Subcutaneous adipose tissue (tissue), 4 donors: ENCODE measurements around the gene RNH1. TPM values are rescaled to one million over a fixed set of nuclear protein-coding genes. Genes with fewer than 3 reads are reported as not detected.

ENCODE experiments used
- total RNA-seq, 4 donors: library from RNA; depleted of rRNA; stranded (reverse); fragments of >200 nt; gene quantifications; one replicate each; pipeline ENCODE4 v1.1.0, GENCODE V29; 2016
- TF ChIP-seq, protein P1 (sequence below): fragments of 450-650 bp; IDR thresholded peaks from one replicate; pipeline ENCODE4 v1.5.1; 2016; ENCODE audit warnings: low read depth, mild to moderate bottlenecking, control low read depth, antibody characterized with exemption, moderate library complexity

Gene RNH1
- total RNA-seq, 4 donors from 2014 or later, result 108 to 290 (median 245) TPM

DNA sequence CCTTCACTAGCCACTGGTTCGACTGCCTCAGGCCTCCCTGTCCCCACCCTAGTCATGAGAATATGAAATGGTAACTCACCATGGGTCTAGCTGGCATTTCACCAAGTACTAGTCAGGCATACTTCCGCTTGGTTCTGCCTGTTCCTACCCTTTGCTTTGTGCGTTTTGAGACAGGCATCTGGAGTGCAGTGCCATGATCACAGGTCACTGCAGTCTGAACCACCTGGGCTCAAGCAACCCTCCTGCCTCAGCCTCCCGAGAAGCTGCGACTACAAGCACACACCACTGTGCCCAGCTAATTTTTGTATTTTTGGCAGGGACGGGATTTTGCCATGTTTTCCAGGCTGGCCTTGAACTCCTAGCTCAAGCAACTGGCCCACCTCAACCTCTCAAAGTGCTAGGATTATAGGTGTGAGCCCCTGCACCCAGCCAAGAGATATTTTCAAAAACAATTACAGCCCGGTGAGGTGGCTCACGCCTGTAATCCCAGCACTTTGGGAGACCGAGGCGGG lies 14.2 kb upstream of the RNH1 start:
- TF ChIP-seq, protein P1, sequence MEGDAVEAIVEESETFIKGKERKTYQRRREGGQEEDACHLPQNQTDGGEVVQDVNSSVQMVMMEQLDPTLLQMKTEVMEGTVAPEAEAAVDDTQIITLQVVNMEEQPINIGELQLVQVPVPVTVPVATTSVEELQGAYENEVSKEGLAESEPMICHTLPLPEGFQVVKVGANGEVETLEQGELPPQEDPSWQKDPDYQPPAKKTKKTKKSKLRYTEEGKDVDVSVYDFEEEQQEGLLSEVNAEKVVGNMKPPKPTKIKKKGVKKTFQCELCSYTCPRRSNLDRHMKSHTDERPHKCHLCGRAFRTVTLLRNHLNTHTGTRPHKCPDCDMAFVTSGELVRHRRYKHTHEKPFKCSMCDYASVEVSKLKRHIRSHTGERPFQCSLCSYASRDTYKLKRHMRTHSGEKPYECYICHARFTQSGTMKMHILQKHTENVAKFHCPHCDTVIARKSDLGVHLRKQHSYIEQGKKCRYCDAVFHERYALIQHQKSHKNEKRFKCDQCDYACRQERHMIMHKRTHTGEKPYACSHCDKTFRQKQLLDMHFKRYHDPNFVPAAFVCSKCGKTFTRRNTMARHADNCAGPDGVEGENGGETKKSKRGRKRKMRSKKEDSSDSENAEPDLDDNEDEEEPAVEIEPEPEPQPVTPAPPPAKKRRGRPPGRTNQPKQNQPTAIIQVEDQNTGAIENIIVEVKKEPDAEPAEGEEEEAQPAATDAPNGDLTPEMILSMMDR, result no peak

DNA sequence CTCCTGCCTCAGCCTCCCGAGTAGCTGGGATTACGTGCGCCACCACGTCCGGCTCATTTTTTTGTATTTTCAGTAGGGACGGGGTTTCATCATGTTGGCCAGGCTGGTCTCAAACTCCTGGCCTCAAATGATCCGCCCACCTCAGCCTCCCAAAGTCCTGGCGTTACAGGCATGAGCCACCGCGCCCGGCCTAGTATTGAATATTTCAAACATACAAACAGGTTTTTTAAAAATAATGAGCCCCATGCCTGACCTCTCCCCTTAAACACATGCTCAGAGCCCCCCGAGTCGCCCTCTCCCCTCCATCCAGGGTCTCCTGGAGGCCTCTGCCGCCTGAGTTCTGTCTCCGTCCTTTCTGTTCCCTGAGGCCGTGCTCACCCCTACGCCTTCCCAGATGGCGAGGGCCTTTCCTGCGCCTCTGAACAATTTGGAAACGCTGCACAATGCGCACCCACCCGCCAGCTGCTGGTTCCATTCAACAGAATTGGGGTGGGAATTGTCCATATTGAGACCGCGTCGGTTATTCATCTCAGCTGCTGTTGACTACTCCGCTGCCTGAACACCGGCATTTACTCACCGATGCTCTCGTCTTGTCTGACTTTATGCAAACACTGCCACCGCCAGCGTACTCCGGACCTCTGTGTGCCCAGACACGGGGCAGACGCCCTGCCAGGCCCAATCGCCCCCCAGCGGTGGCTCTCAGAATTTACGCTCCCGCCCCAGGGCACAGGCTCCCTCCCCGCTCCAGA lies 13.6 kb upstream of the RNH1 start:
- TF ChIP-seq, protein P1, result no peak

DNA sequence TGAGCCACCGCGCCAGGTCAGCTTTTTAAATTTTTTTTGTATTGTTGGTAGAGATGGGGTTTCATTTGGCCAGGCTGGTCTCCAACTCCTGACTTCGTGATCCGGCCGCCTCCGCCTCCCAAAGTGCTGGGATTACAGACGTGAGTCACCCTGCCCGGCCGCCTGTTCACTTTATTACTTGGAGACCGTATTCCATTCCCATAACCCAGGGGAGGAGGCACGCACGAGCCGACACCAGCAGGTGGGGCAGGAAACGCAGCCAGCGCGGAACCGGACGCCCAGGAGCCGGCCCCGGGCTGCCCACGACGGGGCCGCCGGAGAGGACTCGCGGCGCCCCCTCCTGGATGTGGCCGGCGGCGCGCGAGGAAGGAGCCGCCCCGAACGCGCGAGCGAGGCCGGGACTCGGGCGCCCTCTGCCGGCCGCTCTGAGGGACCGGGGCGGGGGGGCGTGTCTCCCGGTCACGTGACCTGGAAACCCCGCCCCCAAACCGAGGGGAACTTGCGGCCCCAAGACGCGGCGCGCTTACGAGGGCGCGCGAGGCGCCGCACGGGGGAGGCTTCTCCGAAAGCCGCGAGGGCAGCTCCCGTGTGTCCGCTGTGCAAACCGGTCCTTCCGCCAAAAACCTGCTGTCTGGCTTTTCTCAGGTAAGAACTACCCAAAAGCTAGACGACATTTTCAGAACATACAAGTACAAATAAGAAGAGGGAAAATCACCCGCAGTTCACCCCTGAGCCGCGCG lies 11.6 kb upstream of the RNH1 start:
- TF ChIP-seq, protein P1, result no peak

DNA sequence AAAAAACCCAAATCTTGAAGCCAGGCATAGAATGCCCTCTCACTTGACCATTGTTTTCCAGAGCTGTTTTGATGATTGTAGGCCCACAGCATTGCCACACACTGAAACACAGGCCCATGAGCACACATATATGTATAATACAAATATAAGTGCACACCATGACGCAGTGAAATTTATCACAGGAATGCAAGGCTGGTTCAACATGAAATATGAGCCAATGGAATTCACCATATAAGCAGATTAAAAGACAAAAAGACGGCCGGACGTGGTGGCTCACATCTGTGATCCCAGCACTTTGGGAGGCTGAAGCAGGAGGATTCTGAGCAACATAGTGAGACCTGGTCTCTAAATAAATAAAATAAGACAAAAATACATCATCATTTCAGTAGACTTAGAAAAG lies 9.4 kb upstream of the RNH1 start:
- TF ChIP-seq, protein P1, result no peak

- TF ChIP-seq, protein P1, result no peak
Observed at GRCh38 chr11:515131-515530, 8.1 kb upstream of the RNH1 start.

DNA sequence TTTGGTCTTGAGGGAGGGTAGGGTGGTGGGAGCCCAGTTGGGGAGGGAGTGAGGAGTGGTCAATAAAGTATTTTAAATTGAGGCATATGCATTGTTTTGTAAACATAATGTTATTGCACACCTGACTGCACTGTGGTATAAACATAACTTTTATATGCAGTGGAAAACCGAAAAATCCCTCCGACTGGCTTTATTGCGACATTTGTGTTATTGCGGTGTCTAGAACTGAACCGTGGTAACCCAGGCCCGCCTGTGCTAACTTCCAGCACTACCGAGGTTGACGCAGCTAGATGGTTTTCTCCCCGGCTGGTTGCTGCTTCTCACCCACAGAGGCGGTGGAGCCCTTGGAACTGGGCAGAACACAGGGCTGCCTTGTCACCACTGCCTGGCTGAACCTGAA lies 7.6 kb upstream of the RNH1 start:
- TF ChIP-seq, protein P1, result no peak
